D721Med (cell line): Measurements from ENCODE around the gene HTR3D.
"Not testable (repeated sequence)": the region's sequence is repeated elsewhere in the genome, so short reads cannot be mapped to it uniquely, and the experiment has no call there.

Source experiments
- DNase-seq: peaks from one replicate; pipeline ENCODE4 v3.0.0; 2011; ENCODE audit warnings: low spot score; ENCODE audit not compliant: insufficient read length
- FAIRE-seq: peaks from 2 replicates; lab custom pipeline; 2011; peaks lifted over from hg19 to GRCh38; lab: Jason Lieb, UNC
- TF ChIP-seq, protein P1 (sequence below): IDR thresholded peaks from 2 replicates; pipeline ENCODE4 v1.5.1; 2012; ENCODE audit warnings: mild to moderate bottlenecking, control low read depth; ENCODE audit not compliant: insufficient read depth; ENCODE audit errors: missing control alignments

HTR3D gene

DNA sequence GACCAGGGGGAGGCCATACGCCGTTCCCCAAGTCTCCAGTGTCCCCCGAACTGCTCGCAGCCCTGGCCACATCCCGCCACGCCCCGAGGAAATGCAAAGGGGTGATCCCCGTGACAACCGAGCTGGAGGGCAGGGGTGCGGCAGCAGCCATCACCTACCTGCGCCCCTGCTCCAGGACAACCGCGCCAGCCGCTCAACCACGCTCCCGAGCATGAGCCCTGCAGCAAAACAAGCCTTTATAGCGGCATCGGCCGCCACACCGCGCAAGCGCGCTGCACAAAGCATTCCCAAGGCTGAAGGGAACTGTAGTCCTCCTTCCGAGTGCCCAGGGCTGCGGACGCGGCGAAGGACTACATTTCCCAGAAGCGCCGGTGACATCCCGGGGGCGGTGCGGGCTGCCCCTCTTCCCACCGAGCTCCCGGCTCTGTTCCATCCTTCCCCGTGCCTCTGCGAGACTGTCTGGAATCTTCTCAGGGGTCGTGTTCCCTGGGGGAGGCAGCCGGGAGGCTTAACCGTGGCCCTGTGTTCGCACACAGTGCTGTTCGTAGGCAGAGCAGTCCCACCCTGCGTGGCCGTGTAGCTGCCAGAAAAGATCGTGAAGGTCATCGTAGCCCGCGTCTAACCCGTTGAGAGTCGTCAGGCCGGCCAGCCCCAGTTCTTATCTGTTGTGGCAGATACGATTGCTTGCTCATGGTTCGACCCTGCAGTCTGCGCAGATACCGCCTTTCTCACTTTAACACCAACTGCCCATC lies 13.7 kb upstream of the HTR3D start, which contains the start of gene ABCC5:
ABCC5 (minus strand) TSS at position 213 of the 752 bp plus-strand sequence. CDS start 3,492 bp downstream, outside the sequence.
- FAIRE-seq (no peak), DNase-seq (peak; percentile 63)
- TF ChIP-seq, protein P1, sequence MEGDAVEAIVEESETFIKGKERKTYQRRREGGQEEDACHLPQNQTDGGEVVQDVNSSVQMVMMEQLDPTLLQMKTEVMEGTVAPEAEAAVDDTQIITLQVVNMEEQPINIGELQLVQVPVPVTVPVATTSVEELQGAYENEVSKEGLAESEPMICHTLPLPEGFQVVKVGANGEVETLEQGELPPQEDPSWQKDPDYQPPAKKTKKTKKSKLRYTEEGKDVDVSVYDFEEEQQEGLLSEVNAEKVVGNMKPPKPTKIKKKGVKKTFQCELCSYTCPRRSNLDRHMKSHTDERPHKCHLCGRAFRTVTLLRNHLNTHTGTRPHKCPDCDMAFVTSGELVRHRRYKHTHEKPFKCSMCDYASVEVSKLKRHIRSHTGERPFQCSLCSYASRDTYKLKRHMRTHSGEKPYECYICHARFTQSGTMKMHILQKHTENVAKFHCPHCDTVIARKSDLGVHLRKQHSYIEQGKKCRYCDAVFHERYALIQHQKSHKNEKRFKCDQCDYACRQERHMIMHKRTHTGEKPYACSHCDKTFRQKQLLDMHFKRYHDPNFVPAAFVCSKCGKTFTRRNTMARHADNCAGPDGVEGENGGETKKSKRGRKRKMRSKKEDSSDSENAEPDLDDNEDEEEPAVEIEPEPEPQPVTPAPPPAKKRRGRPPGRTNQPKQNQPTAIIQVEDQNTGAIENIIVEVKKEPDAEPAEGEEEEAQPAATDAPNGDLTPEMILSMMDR, result no peak

DNA sequence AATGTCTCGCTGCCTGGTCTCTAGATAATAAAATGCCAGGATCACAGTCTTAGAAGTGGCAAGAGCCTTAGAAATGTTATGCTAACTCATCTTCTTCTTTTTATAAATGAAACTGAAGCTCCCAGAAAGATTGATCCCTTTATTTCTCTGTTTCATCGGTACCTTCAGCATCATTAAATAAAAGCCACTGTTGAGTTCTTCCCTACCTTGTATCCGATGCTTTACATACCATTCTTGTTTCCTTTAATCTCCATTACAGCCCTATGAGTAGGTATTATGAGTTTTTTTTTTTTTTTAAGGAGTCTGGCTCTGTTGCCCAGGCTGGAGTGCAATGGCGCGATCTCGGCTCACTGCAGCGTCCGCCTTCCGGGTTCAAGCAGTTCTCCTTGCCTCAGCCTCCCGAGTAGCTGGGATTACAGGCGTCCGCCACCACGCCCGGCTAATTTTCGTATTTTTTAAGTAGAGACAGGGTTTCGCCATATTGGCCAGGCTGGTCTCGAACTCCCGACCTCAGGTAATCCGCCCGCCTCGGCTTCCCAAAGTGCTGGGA lies 13.0 kb upstream of the HTR3D start:
- DNase-seq, result no peak
- FAIRE-seq, result no peak
- TF ChIP-seq, protein P1, result no peak

DNA sequence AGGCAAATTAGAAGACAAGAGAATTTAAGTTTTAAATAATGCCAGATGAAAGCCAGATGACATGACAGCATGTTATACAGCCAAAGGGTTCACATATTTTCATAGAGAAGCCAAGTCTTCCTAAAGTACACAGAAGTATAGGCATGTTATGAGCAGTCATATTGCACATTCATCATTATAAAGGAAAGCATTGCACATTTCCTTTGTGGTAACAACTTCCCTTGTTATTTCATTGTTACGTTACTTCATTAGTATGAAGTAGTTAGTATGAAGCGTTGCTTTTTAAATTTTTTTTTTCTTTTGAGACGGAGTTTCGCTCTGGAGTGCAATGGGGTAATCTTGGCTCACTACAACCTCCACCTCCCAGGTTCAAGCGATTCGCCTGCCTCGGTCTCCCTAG lies 9.2 kb upstream of the HTR3D start:
- FAIRE-seq (no peak), DNase-seq (no peak)
- TF ChIP-seq, protein P1, result no peak

DNA sequence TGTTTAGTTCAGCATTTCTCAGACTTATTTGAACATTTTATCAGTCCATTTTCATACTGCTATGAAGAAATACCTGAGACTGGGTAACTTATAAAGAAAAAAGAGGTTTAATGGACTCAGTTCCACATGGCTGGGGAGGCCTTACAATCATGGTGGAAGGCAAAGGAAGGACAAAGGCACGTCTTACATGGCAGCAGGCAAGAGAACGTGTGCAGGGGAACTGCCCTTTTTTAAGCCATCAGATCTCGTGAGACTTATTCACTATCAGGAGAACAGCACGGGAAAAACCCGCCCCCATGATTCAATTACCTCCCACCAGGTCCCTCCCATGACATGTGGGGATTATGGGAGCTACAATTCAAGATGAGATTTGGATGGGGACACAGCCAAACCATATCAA lies 6.3 kb upstream of the HTR3D start:
- not testable (repeated sequence) for FAIRE-seq, DNase-seq

DNA sequence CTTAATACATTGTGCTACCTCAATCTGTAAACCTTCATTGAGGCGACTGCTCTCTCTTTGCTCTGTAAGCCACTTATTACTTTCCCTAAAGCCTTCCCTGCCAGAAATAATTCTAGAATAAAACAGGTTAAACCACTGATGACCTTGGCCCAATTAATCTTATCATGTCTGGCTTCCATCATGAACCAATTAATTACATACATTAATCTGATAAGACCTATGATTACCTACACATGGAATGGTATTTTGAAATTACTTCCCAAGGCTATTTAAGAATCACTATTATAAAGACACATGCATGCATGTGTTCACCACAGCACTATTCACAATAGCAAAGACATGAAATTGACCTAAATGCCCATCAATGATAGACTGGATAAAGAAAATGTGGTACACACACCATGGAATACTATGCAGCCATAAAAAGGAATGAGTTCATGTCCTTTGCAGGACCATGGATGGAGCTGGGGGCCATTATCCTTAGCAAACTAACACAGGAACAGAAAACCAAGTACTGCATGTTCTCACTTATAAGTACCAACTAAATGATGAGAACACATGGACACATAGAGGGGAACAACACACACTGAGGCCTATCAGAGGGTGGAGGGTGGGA lies 3.2 kb upstream of the HTR3D start:
- not testable (repeated sequence) for FAIRE-seq, DNase-seq

DNA sequence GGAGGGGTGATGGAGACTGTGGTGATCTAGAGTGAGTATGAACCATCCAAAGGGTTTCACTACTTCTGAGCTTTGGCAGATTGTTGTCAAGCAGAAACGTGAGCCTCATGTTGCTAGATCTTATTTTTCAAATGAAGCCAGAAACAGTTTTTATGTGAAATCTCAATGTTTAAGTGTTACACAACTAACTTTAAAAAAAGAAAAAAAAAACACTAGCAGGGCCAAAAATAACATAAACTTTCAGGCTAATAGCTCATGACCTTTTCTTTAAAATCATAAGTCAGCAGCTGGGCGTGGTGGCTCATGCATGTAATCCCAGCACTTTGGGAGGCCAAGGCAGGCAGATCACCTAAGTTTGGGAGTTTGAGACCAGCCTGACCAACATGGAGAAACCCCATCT lies 2.1 kb upstream of the HTR3D start:
- TF ChIP-seq, protein P1, result no peak
- DNase-seq (no peak), FAIRE-seq (no peak)

DNA sequence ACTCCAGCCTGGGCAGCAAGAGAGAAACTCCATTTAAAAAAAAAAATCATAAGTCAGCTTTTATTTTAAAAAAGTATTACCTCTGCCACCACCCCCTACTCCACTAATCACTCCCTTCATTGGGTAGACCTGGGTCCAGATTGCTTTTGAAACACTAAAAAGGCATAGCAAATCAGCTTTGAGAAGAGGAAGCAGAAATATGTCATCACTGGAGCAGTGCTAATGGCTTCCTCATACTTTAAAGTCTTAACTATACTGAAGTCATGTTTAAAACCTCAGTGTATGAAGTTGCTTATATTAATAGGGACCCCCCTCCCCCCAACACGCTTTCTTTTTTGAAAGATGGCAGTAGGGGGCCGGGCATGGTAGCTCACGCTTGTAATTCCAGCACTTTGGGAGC lies 1.0 kb upstream of the HTR3D start:
- TF ChIP-seq, protein P1, result no peak
- FAIRE-seq, result no peak
- no peak for DNase-seq

DNA sequence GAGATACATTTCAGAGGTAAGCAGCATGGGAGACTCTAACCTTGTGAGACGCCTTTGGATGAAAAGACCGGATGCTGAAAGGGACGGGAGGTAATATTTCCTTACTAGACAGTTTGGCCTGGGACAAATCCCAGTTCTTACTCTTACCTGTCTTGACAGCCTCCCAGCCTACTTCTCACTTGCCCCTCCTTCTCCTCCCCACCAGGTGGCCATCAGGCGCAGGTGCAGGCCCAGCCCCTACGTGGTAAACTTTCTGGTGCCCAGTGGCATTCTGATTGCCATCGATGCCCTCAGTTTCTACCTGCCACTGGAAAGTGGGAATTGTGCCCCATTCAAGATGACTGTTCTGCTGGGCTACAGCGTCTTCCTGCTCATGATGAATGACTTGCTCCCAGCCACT lies 6.3 kb downstream of the HTR3D start:
- DNase-seq (no peak), FAIRE-seq (no peak)
- TF ChIP-seq, protein P1, result no peak

DNA sequence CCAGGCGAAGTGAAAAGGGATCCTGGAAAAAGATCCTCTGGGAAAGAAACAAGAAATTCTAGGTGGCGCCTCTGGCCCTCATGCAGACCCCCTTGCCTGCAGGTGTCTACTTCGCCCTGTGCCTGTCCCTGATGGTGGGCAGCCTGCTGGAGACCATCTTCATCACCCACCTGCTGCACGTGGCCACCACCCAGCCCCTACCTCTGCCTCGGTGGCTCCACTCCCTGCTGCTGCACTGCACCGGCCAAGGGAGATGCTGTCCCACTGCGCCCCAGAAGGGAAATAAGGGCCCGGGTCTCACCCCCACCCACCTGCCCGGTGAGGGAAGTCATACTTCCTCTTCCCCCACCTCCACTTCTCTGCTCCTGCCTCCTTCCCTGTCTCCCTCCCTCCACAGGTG lies 6.8 kb downstream of the HTR3D start:
- not testable (repeated sequence) for DNase-seq, FAIRE-seq
